GM12892 (cell line): ENCODE measurements around the gene LIMK2.

ENCODE experiments used
- POLR2A ChIP-seq: IDR thresholded peaks from 2 replicates; pipeline ENCODE4 v1.6.1; 2011; ENCODE audit warnings: low read depth, low read length, control low read depth
- POLR2AphosphoS5 ChIP-seq: IDR thresholded peaks from 2 replicates; pipeline ENCODE4 v1.6.1; 2011; ENCODE audit warnings: low read depth, low read length, control low read depth
- TAF1 ChIP-seq: IDR thresholded peaks from 2 replicates; pipeline ENCODE4 v1.6.1; 2011; ENCODE audit warnings: low read depth, mild to moderate bottlenecking, control low read depth, low read length, borderline replicate concordance

- TF ChIP-seq TAF1 = no peak
- TF ChIP-seq POLR2AphosphoS5 = no peak
- no peak for TF ChIP-seq POLR2A
Measured at GRCh38 chr22:31215018-31215535, 3.0 kb downstream of the LIMK2 start.
